Sciatic nerve (tissue), 2 donors: ENCODE measurements around the gene FAM227B. TPM values are rescaled to one million over a fixed set of nuclear protein-coding genes. Genes with fewer than 3 reads are reported as not detected.
"Not testable (repeated sequence)": the region's sequence is repeated elsewhere in the genome, so short reads cannot be mapped to it uniquely, and the experiment has no call there.

Experiments used
- ATAC-seq: fragments of 200-7000 bp; cut with Tn5 transposase; one replicate; pipeline ENCODE4 v1.9.1; 2020; ENCODE audit warnings: mild to moderate bottlenecking, moderate library complexity
- DNase-seq: peaks from one replicate; pipeline ENCODE4 v3.0.0-alpha.2; 2020; ENCODE audit warnings: low spot score
- intact Hi-C: fragments of 100-400 bp; cut with DNase I; formaldehyde crosslinking; loops from one replicate; pipeline ENCODE4 v1.14.2; 2022
- total RNA-seq: library from RNA; stranded (reverse); fragmentation: NEBNext Ultra II Directional; extraction: Animal tissue kit (Norgen Biotek cat#: 25700); gene quantifications from one replicate; pipeline ENCODE4 v1.2.1, GENCODE V29; 2021
- donor health status: DM: no; HTN: no; CAD: no.
- donor health status: DM: no; HTN: no; CAD: no.

Gene FAM227B
- total RNA-seq: 13.4 TPM

- ATAC-seq (peak; percentile 99), DNase-seq (peak; percentile 96)
- intact Hi-C loops: no loop called here
Observed at GRCh38 chr15:49620658-49621368, at the start of gene FAM227B, which contains the start of gene DTWD1. TSS of gene FAM227B (minus strand) at chr15:49620818. CDS start at chr15:49615171, 5,647 bp downstream. TSS of gene DTWD1 (plus strand) at chr15:49621048. CDS start at chr15:49625168, 4,120 bp downstream.

DNA sequence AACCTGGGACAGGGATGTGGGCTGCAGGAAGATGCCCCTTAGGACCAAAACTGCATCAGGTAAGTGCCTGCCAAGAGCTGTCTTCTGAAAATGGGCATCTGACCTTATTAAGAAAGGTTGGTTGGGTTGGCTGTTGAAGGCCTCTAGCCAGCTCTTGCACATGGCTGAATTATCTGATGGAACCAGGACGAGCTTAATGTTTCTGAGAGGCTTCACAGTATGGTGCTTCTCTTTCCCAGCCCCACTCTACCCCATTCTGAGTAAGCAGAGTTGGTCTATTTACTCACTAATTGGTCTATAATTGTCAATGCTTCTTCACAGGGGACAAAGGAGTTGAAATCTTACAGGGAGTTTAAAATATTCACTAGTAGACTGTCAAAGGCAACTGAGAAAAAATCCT is 48.7 kb upstream of the FAM227B start:
- DNase-seq: no peak
- intact Hi-C loops: no loop called here
- no peak for ATAC-seq

DNA sequence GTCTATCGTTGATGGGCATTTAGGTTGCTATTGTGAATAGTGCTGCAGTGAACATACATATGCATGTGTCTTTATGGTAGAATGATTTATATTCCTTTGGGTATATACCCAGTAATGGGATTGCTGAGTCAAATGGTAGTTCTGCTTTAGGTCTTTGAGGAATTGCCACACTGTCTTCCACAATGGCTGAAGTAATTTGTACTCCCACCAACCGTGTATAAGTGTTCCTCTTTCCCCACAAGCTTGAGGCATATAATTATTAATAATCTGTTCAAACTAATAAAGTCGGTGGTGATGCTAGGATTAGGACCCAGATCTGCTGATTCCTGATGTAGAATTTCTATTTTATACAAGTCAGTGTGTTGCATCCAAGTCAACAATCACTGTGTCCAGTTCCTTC is 45.9 kb upstream of the FAM227B start:
- DNase-seq, intact Hi-C loops, ATAC-seq: not testable (repeated sequence)

- no peak for ATAC-seq
- intact Hi-C loops: no loop called here
- DNase-seq: no peak
Observed at GRCh38 chr15:49664716-49665115, 44.1 kb upstream of the FAM227B start.

GRCh38 chr15:49656734-49657133 is 36.1 kb upstream of the FAM227B start:
- intact Hi-C loops: no loop called here

GRCh38 chr15:49652922-49653321 is 32.3 kb upstream of the FAM227B start:
- no peak for DNase-seq
- intact Hi-C loops: no loop called here
- no peak for ATAC-seq

More at GRCh38 chr15:49656734-49657133, 36.1 kb upstream of the FAM227B start:
- DNase-seq: no peak
- ATAC-seq: peak; percentile 58

DNA sequence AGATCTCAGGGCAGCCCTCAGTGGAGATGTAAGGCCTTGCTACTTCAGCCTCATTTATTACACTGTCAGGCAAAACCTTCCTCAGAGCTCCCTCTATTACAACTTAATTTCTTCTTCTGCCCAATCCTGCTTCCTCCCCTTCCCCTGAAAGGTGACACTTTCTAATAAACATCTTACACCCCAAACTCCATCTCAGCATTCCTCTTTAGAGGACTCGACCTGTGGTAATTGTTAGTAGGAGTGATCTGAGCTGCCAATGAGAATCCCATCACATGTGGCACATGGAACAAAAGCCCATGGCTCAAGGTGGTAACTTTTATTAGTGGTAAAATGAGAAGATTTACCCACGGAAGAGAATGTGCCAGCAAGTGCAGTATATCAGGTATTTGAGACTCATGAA is 30.1 kb upstream of the FAM227B start:
- intact Hi-C loops: no loop called here
- ATAC-seq (no peak), DNase-seq (no peak)

DNA sequence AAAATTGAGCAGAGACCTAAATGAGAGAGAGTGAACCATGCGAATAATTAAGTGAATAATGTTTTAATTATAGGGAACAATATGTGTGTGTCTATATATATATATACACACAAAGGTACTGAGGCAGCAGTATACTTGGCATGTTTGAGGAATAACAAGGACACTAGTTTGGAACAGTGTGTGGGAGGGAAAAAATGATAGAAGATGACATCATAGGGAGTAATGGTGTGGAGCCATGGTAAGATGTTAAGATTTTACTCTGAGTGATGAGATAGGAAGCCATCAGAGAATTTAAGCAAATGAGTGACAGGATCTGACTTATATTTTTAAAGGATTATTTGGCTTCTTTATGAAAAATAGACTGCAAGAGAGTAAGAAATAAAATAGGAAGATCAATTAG is 29.4 kb upstream of the FAM227B start:
- intact Hi-C loops: no loop called here
- no peak for DNase-seq
- no peak for ATAC-seq

DNA sequence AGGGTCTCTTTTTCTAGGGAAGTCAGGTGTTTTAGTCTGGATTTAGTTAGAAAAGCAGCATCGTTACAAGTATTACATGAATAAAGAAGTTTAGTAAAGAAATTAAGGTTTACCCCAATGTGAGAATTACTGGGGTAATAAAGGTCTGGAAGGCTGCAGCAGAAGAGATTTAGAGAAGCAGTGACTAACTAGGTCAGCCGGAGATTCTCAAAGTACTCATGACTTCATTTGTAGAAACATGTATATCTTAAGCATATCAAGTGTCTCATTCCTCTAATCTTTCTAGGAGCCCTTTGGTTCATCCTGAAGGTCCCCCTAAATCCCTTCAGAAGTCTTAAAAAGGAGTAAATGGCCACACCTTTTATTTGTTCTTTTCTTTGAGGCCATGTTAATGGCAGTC is 26.3 kb upstream of the FAM227B start:
- intact Hi-C loops: no loop called here
- ATAC-seq (no peak), DNase-seq (no peak)

GRCh38 chr15:49645941-49646340 is 25.3 kb upstream of the FAM227B start:
- intact Hi-C loops: no loop called here
- DNase-seq (peak; percentile 62), ATAC-seq (peak; percentile 33)

GRCh38 chr15:49645277-49645676 is 24.7 kb upstream of the FAM227B start:
- ATAC-seq (peak; percentile 51), DNase-seq (no peak)
- intact Hi-C loops: no loop called here

DNA sequence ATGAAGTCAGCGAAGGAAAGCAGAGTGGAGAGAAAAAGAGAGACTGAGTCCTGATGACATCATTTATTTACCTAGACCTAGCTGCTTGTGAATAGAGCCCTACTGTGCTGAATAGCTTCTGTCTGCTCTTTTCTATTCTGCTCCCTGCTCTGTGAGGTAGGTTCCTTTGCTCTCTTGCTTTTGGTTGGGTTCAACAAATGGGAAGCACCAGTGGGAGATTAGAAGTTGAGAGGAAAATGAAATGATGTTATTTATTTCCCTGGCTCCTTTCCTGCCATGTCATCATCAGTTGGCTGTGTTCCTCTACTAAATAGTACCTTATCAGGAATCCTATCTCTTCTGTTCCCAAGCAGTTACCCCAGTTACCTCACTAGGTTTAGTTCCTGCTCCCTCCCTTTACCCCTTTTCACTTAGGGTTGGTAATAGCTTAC is 23.8 kb upstream of the FAM227B start:
- ATAC-seq: peak; percentile 53
- intact Hi-C loops: no loop called here
- DNase-seq: no peak

GRCh38 chr15:49637857-49638256 is 17.2 kb upstream of the FAM227B start:
- DNase-seq: no peak
- intact Hi-C loops: no loop called here
- no peak for ATAC-seq

GRCh38 chr15:49628379-49628778 is 7.8 kb upstream of the FAM227B start:
- DNase-seq (no peak), ATAC-seq (no peak)
- intact Hi-C loops: no loop called here

DNA sequence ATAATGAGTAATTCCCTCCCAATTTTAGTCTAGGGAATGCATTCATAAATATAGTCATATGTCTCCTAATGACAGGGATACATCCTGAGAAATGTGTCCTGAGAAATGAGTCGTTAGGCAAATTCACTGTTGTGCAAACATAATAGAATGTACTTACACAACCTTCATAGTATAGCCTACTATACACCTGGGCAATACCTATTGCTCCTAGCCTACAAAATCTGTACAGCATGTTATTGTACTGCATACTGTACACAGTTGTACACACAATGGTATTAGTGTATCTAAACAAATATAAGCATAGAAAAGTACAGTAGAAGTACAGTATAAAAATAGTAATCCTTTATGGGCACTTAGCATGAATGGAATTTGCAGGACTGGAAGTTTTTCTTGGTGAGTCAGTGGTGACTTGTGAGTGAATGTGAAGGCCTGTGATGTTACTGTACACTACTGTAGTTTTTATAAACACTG is 6.8 kb upstream of the FAM227B start:
- intact Hi-C loops: no loop called here
- DNase-seq: no peak
- ATAC-seq: no peak

DNA sequence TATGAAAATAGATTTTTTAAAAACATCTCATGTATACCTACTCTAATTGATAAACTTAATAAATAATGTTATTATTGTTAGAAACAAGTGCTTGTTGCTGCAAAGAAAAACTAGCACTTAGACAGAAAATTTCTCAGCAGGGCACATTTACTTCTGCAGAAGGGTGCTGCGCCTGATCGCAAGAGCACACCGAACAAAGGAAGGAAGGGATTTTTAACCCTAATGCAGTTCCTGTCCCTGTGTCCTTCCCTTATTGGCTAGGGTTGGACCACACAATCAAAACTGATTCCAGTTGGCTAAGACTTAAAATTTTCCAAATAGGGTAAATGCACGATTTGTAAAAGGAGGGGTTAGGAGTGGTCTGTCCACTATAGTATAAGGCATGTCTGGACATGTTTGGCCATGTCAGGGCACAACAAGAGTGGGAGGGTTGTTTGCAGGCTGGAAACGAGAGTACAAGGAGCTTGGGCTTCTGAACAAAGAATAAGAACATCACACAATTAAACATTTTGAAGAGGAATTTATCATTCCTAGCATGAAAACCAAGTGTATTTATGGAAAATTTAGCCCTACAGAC is 4.9 kb upstream of the FAM227B start:
- DNase-seq (no peak), ATAC-seq (no peak)
- intact Hi-C loops: no loop called here

GRCh38 chr15:49624056-49624455 is 3.4 kb upstream of the FAM227B start:
- DNase-seq (no peak), ATAC-seq (no peak)
- intact Hi-C loops: no loop called here

- no peak for ATAC-seq
- no peak for DNase-seq
- intact Hi-C loops: no loop called here
Observed at GRCh38 chr15:49622561-49622960, 1.9 kb upstream of the FAM227B start.

DNA sequence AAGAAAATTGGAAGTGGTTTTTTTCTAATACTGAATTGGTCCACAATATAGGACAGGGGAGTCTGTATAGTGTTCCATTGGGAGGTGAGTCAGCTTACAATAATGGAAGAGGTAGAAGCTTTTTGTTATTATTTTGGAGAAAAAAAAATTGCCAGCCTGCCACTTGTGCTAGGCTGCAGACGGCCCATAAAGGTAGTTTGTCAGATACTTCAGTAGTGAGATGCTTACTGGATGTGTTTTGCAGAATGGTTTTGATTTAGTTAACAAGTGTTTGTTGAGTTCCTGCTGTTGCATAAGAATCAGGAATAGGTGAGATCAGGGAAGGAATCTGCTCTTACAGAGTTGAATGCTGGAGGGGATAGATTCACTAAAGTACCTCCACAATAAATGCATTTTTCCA is 1.3 kb upstream of the FAM227B start:
- ATAC-seq: no peak
- intact Hi-C loops: no loop called here
- DNase-seq: no peak

DNA sequence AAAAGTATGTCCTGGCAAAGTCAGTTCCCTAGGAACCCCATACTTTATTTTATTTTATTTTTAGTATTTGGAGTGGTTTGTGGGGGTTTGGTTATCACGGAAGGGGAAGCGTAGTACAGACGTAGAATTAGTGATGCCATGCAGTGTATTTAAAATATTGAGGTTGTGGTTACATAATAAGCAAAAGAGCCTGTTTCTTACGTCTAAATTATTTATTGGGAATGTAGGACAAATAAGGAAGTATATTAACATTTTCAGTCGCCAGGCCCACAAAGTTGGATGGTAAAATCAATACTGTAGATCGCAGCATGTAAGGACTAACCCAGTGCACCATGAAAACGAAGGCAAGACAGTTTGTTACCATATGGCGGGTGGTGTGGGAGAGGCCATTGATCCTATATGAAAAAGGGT is 788 bp upstream of the FAM227B start:
- peak; percentile 1 for ATAC-seq
- no peak for DNase-seq
- intact Hi-C loops: no loop called here

DNA sequence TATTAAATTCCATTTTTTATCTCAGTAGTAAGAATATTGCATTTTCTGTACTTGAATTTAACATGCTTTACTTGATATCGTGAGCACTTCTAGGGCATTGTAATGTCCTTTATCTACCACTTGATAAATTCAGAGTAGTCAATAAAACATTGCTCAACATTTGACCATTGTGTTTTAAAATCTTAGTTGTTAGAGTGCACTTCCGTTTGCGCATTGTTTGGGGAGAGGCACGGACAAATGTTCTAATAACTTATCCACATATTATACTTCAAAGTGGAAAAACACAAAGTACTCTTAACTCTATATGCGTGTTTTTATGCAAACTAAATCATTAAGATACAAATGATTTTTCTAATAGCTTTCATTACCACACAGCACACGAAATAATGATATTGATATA is 419 bp downstream of the FAM227B start:
- ATAC-seq (peak; percentile 61), DNase-seq (no peak)
- intact Hi-C loops: no loop called here
